ENCODE results near the gene CSMD2. TPM values are rescaled to one million over a fixed set of nuclear protein-coding genes. Genes with fewer than 3 reads are reported as not detected.

CSMD2 gene
- total RNA-seq, 6 experiments from 2014 or later = under 0.01 to 0.19 (median 0.09) TPM; not detected in 1

GRCh38 chr1:33866281-33866680 lies 298.7 kb downstream of the CSMD2 start:
- DNase-seq = no peak
- intact Hi-C loops (cut with DNase I) = no loop called here

DNA sequence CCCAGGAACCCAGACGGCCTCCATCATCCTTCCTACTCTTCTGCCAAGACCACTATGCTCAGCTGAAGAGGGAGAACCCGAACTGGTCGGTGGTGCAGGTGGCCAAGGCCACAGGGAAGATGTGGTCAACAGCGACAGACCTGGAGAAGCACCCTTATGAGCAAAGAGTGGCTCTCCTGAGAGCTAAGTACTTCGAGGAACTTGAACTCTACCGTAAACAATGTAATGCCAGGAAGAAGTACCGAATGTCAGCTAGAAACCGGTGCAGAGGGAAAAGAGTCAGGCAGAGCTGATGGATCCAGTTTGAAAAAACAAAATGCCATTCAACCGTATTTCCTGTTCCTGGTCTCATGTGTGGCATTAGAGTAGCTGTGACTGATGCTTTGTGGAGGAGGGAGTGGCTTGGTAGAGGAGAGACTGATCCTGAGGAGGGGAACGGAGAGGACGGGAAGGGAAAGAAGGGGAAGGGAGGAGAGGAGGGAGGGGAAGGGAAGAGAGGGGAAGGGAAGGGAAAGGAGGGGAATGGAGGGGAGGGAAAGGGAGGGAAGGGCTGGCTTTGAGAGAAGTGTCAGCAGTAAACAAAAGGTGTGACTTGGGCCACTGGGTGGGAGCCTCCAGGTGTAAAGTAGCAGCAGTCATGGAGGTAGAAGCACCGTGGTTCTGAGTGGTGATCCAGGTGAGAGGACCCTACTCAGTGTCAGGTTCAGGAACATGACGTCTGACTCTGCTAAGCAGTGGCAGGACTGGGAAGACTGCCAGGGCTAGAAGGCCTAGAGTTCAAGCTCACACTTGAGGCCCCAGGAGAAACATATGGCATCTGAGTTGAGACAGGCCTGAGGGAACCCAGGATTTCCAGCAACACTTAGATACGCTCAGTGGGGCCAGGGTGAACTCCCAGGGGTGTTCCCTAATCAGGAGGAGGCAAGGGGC lies 300.3 kb downstream of the CSMD2 start:
- no peak overlapping the region for H3K4me3 ChIP-seq
- intact Hi-C loops (cut with DNase I) = no loop called here
- 51% methylated on average over 14 of the region's 14 CpGs for WGBS (ENCODE audit: insufficient coverage, low coverage, low lambda C conversion rate, missing lambda C conversion rate)
- DNase-seq (no peak), ATAC-seq (no peak)
- H3K27ac ChIP-seq = no peak overlapping the region
- TF ChIP-seq, protein P1, sequence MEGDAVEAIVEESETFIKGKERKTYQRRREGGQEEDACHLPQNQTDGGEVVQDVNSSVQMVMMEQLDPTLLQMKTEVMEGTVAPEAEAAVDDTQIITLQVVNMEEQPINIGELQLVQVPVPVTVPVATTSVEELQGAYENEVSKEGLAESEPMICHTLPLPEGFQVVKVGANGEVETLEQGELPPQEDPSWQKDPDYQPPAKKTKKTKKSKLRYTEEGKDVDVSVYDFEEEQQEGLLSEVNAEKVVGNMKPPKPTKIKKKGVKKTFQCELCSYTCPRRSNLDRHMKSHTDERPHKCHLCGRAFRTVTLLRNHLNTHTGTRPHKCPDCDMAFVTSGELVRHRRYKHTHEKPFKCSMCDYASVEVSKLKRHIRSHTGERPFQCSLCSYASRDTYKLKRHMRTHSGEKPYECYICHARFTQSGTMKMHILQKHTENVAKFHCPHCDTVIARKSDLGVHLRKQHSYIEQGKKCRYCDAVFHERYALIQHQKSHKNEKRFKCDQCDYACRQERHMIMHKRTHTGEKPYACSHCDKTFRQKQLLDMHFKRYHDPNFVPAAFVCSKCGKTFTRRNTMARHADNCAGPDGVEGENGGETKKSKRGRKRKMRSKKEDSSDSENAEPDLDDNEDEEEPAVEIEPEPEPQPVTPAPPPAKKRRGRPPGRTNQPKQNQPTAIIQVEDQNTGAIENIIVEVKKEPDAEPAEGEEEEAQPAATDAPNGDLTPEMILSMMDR (IDR thresholded peaks at IDR 0.05) = no peak
- no peak for TF ChIP-seq POLR2A (IDR thresholded peaks at IDR 0.05)
- H3K27me3 ChIP-seq = no peaks in the 10 kb centered on the region
- no peaks in the 10 kb centered on the region for H3K36me3 ChIP-seq
- H3K9me3 ChIP-seq = no peaks in the 10 kb centered on the region
- no peaks in the 10 kb centered on the region for H3K4me1 ChIP-seq

More at GRCh38 chr1:33866281-33866680, 298.7 kb downstream of the CSMD2 start:
- no peaks in the 10 kb centered on the region for H3K36me3 ChIP-seq
- TF ChIP-seq, protein P1 (IDR thresholded peaks at IDR 0.05) = no peak
- no peak for TF ChIP-seq POLR2A (IDR thresholded peaks at IDR 0.05)
- no peak overlapping the region for H3K27ac ChIP-seq
- H3K9me3 ChIP-seq = no peaks in the 10 kb centered on the region
- ATAC-seq = no peak
- WGBS (ENCODE audit: insufficient coverage, low coverage, low lambda C conversion rate, missing lambda C conversion rate) = 63% methylated on average over 3 of the region's 6 CpGs
- no peaks in the 10 kb centered on the region for H3K4me1 ChIP-seq
- no peaks in the 10 kb centered on the region for H3K27me3 ChIP-seq
- H3K4me3 ChIP-seq = no peak overlapping the region

DNA sequence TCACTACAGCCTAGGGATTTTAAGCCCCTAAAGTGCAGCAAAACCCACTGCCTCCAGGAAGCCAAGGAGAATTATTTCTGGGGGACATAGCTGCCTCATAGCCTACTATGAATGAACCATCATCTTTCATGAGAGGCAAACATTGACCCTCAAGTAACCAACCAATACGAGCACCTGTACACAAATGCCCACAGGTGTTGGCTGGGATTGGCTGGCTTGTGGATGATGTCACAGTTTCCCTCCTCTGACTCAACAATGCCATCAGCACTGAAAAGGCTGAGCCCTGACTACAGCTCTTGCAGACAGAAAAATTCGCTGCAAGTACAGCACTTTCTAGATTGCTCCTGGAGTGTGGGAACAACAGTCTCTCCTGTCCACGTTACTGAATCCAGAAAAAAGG lies 301.3 kb downstream of the CSMD2 start, which contains the start of gene HMGB4:
TSS of gene HMGB4 (plus strand) at position 301 of the 400 bp plus-strand sequence. CDS start 113 bp downstream, outside the sequence.
- no peak for TF ChIP-seq POLR2A (IDR thresholded peaks at IDR 0.05)
- TF ChIP-seq, protein P1 (IDR thresholded peaks at IDR 0.05) = no peak
- 46% methylated on average over 2 of the region's 3 CpGs for WGBS (ENCODE audit: insufficient coverage, low coverage, low lambda C conversion rate, missing lambda C conversion rate)

GRCh38 chr1:33860671-33861070 lies 304.4 kb downstream of the CSMD2 start:
- Histone ChIP-seq H3K4me1 (no peaks in the 10 kb centered on the region), H3K9me3 (no peaks in the 10 kb centered on the region), H3K4me3 (no peak overlapping the region), H3K27ac (no peak overlapping the region), H3K27me3 (no peaks in the 10 kb centered on the region), H3K36me3 (no peaks in the 10 kb centered on the region)
- DNase-seq = no peak
- ATAC-seq = no peak
- TF ChIP-seq POLR2A (IDR thresholded peaks at IDR 0.05) = no peak
- TF ChIP-seq, protein P1 (IDR thresholded peaks at IDR 0.05) = no peak
- WGBS (ENCODE audit: insufficient coverage, low coverage, low lambda C conversion rate, missing lambda C conversion rate) = 85% methylated on average over 2 of the region's 2 CpGs
- intact Hi-C loops (cut with DNase I) = no loop called here

More for the DNA sequence above, 301.3 kb downstream of the CSMD2 start, which contains the start of gene HMGB4:
- intact Hi-C loops (cut with DNase I) = no loop called here
- ATAC-seq = no peak
- no peaks in the 10 kb centered on the region for H3K4me1 ChIP-seq
- no peaks in the 10 kb centered on the region for H3K36me3 ChIP-seq
- no peaks in the 10 kb centered on the region for H3K27me3 ChIP-seq
- H3K9me3 ChIP-seq = no peaks in the 10 kb centered on the region
- no peak for DNase-seq
- H3K27ac ChIP-seq = no peak within 1 kb of the TSS
- no peak within 1 kb of the TSS for H3K4me3 ChIP-seq
